GM12878 (cell line): Measurements from ENCODE around the gene SNX8. TPM values are rescaled to one million over a fixed set of nuclear protein-coding genes. Genes with fewer than 3 reads are reported as not detected.

Source experiments
- ATAC-seq: fragments of 200-7000 bp; cut with Tn5 transposase; 3 replicates; pipeline ENCODE4 v1.9.1; 2020; ENCODE audit warnings: mild to moderate bottlenecking, moderate library complexity
- BruUV-seq: library from RNA; stranded (reverse); fragments of 400-500 nt; replicated peaks from 2 replicates; lab custom pipeline; 2021; lab: Mats Ljungman, UMichigan
- CTCF ChIA-PET: fragments of 300-600 bp; sonication (Branson Sonifier 250); formaldehyde crosslinking; extraction: SDS; loops from one replicate; lab custom pipeline; 2021; ENCODE audit warnings: inconsistent platforms; lab: Yijun Ruan, JAX
- POLR2A ChIA-PET: fragments of 350-600 bp; formaldehyde crosslinking; extraction: SDS; loops from one replicate; lab custom pipeline; 2021; ENCODE audit warnings: inconsistent platforms; lab: Charles Lee
- RAD21 ChIA-PET: fragments of 300-600 bp; sonication (Branson Sonifier 250); formaldehyde crosslinking; loops from one replicate; lab custom pipeline; 2023; ENCODE audit warnings: antibody characterized with exemption; ENCODE audit not compliant: unreplicated experiment; lab: Charles Lee
- SMC1A ChIA-PET: fragments of 300-600 bp; sonication (Branson Sonifier 250); formaldehyde crosslinking; loops from one replicate; lab custom pipeline; 2023; ENCODE audit not compliant: unreplicated experiment, uncharacterized antibody; lab: Charles Lee
- DNase-seq: peaks from one replicate; pipeline ENCODE4 v3.0.0-alpha.2; 2011; ENCODE audit warnings: low read depth, low spot score
- FAIRE-seq: peaks from 3 replicates; lab custom pipeline; 2011; peaks lifted over from hg19 to GRCh38; lab: Jason Lieb, UNC
- H2AFZ ChIP-seq: 2 replicates; pipeline ENCODE4 v1.6.0; 2011; ENCODE audit warnings: low read depth, low read length, control low read depth; ENCODE audit not compliant: control insufficient read depth
- H3K27ac ChIP-seq: 2 replicates; pipeline ENCODE4 v1.5.1; 2011; ENCODE audit warnings: control low read depth; ENCODE audit not compliant: control insufficient read depth, insufficient read depth
- H3K27me3 ChIP-seq, 2 experiments: replicated peaks in 1 of 2; 2 replicates each; pipeline versions ENCODE4 v1.6.0 to v1.6.1; 2011; ENCODE audit warnings: low read length in 1 of 2; ENCODE audit not compliant: control insufficient read depth in 2 of 2, insufficient read depth in 2 of 2
- H3K36me3 ChIP-seq, 2 experiments: 2 replicates each; pipeline ENCODE4 v1.5.1; 2011; ENCODE audit warnings: low read length in 1 of 2; ENCODE audit not compliant: control insufficient read depth in 2 of 2, insufficient read depth in 2 of 2
- H3K4me1 ChIP-seq: 2 replicates; pipeline ENCODE4 v1.6.1; 2011; ENCODE audit warnings: mild to moderate bottlenecking, low read length, moderate library complexity, mixed read lengths; ENCODE audit not compliant: control insufficient read depth, insufficient read depth
- H3K4me2 ChIP-seq: 2 replicates; pipeline ENCODE4 v1.6.0; 2011; ENCODE audit warnings: control low read depth; ENCODE audit not compliant: control insufficient read depth, insufficient read depth
- H3K4me3 ChIP-seq: fragments of 200-600 bp; sonication (generic); 2 replicates; pipeline ENCODE4 v1.5.1; 2016
- H3K79me2 ChIP-seq: 2 replicates; pipeline ENCODE4 v1.6.0; 2011; ENCODE audit warnings: low read length; ENCODE audit not compliant: control insufficient read depth, insufficient read depth
- H3K9ac ChIP-seq: 2 replicates; pipeline ENCODE4 v1.8.0; 2011; ENCODE audit warnings: low read length, control low read depth, mixed read lengths; ENCODE audit not compliant: control insufficient read depth, insufficient read depth
- H3K9me3 ChIP-seq: replicated peaks from 3 replicates; pipeline ENCODE4 v1.5.1; 2011; ENCODE audit warnings: mild to moderate bottlenecking, low read length; ENCODE audit not compliant: control insufficient read depth, insufficient read depth
- H4K20me1 ChIP-seq: 2 replicates; pipeline ENCODE4 v1.6.0; 2011; ENCODE audit not compliant: control insufficient read depth, insufficient read depth
- ATF2 ChIP-seq: IDR thresholded peaks from 2 replicates; pipeline ENCODE4 v1.6.1; 2012; ENCODE audit warnings: low read length, inconsistent platforms
- NBN ChIP-seq: fragments of 450-650 bp; IDR thresholded peaks from 2 replicates; pipeline ENCODE4 v1.6.1; 2016
- RUNX3 ChIP-seq: IDR thresholded peaks from 2 replicates; pipeline ENCODE4 v1.6.1; 2012; ENCODE audit warnings: low read length, inconsistent platforms
- WRNIP1 ChIP-seq: IDR thresholded peaks from 2 replicates; pipeline ENCODE4 v1.6.1; 2011; ENCODE audit warnings: low read depth, low read length, improper control_type of control experiment, borderline replicate concordance
- YY1 ChIP-seq: IDR thresholded peaks from 2 replicates; pipeline ENCODE4 v1.6.1; 2011; ENCODE audit warnings: low read depth, mild to moderate bottlenecking, low read length
- ZBED1 ChIP-seq: IDR thresholded peaks from 2 replicates; pipeline ENCODE4 v1.6.1; 2016; ENCODE audit warnings: borderline replicate concordance
- ZNF592 ChIP-seq: fragments of 450-650 bp; IDR thresholded peaks from 2 replicates; pipeline ENCODE4 v1.6.1; 2017; ENCODE audit warnings: mild to moderate bottlenecking, moderate library complexity
- WGBS: methylation state at CpG from one replicate; pipeline ENCODE4 v1.1.6; 2016; ENCODE audit warnings: low lambda C conversion rate; ENCODE audit not compliant: insufficient replicate concordance, insufficient coverage; ENCODE audit errors: missing lambda C conversion rate; 5-methylcytosine and 5-hydroxymethylcytosine counted together
- in situ Hi-C: fragments of 300-500 bp; cut with MboI; formaldehyde crosslinking; loops from 9 replicates; pipeline ENCODE4 v1.14.3; 2018; ENCODE audit warnings: mixed read lengths
- intact Hi-C: fragments of 100-400 bp; cut with micrococcal nuclease; formaldehyde crosslinking; loops from one replicate; pipeline ENCODE4 v1.14.2; 2022; ENCODE audit not compliant: unreplicated experiment
- polyA plus RNA-seq, 11 experiments: library from polyadenylated mRNA; depleted of rRNA in 4 of 11; unstranded in 6 of 11; stranded (reverse) in 5 of 11; fragments of >200 nt; fragmentation: Nextera tagmentation in 4 of 11; fragmentation: Illumina TruSeq in 1 of 11; extraction: Ambion mirVana in 4 of 11; extraction: Trizol in 1 of 11; gene quantifications; 1 replicate in 1 of 11; 2 replicates in 10 of 11; pipeline versions ENCODE4 v1.2.1 to v1.2.3, GENCODE V29; 2011 to 2016; ENCODE audit warnings: inconsistent platforms in 2 of 11, missing spikeins in 2 of 11, low read depth in 1 of 11
- total RNA-seq, 4 experiments: library from RNA; depleted of rRNA in 3 of 4; stranded (reverse); fragments of >200 nt in 3 of 4; fragmentation: Illumina TruSeq in 1 of 4; extraction: Trizol in 1 of 4; gene quantifications; 2 replicates each; pipeline versions ENCODE4 v1.2.1 to v1.2.3, GENCODE V29; 2013 to 2021

The SNX8 gene
- total and polyA plus RNA-seq, 10 of the 15 experiments (the other 5 are each of a cell fraction or from before 2014, with no cell fraction given) = 6.4 to 210 (median 97.6) TPM

DNA sequence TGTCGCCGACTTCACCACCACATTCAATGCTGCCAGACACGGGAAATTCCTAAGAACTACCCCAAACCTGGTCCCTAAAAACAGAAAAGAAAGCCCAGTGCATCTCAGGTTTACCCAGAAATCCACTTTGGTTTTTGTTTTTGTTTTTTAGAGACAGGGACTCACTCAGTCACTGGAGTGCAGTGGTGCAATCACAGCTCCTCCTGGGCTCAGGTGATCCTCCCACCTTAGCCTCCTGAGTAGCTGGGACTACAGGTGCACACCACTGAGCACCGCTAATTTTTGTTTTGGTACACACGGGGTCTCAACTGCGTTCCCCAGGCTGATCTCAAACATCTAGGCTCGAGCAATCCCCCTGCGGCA lies 104.3 kb downstream of the SNX8 start:
- TF ChIP-seq WRNIP1 (no peak), NBN (0 out of 2 replicates have a peak, but pooled peaks have one; percentile 9)
- TF ChIP-seq, all 136 proteins: peak for 1
- Histone ChIP-seq H3K4me2 (no peak overlapping the region; the same call in 1 of the 2 replicates), H3K4me3 (no peak overlapping the region), H3K27ac (peak overlapping the region; percentile 45; the same call in 1 of the 2 replicates), H3K27me3 (no peaks in the 10 kb centered on the region), H3K9me3 (no peaks in the 10 kb centered on the region), H3K79me2 (peaks cover 3% of the 10 kb centered on the region), H3K4me1 (peaks cover 11% of the 10 kb centered on the region), H2AFZ (no peak overlapping the region), H4K20me1 (no peaks in the 10 kb centered on the region), H3K9ac (no peak overlapping the region), H3K36me3 (peaks cover 16 to 38% of the 10 kb centered on the region in 2 experiments)
- 51% methylated on average over 8 of the region's 8 CpGs for WGBS
- CTCF ChIA-PET = interaction anchor here (0.8 to 5.3 kb wide), 17 partner anchors 9 to 705 kb away, joined by 3 to 45 read pairs (median 4); no protein-coding TSS in a partner anchor
- no peak for DNase-seq
- RAD21 ChIA-PET = interaction anchor here (0.6 to 2.5 kb wide), 13 partner anchors 15 to 629 kb away, joined by 3 to 23 read pairs (median 4); partner anchors contain the start of gene EIF3B
- no peak for FAIRE-seq
- ATAC-seq = peak; percentile 58
- SMC1A ChIA-PET = interaction anchor here (0.8 to 2.3 kb wide), 8 partner anchors 15 to 172 kb away, joined by 3 to 10 read pairs (median 4); no protein-coding TSS in a partner anchor
- intact Hi-C loops = loop anchor here (1.0 to 10.0 kb wide), 4 partner anchors 138 to 631 kb away; no protein-coding TSS in a partner anchor
- no TSS peak for BruUV-seq
- POLR2A ChIA-PET = interaction anchor here (0.9 to 1.0 kb wide), 2 partner anchors 28 to 110 kb away, joined by 3 to 5 read pairs; no protein-coding TSS in a partner anchor
- in situ Hi-C loops = loop anchor here (5.0 to 10.0 kb wide), 2 partner anchors 545 to 638 kb away; partner anchors contain the start of gene PSMG3

DNA sequence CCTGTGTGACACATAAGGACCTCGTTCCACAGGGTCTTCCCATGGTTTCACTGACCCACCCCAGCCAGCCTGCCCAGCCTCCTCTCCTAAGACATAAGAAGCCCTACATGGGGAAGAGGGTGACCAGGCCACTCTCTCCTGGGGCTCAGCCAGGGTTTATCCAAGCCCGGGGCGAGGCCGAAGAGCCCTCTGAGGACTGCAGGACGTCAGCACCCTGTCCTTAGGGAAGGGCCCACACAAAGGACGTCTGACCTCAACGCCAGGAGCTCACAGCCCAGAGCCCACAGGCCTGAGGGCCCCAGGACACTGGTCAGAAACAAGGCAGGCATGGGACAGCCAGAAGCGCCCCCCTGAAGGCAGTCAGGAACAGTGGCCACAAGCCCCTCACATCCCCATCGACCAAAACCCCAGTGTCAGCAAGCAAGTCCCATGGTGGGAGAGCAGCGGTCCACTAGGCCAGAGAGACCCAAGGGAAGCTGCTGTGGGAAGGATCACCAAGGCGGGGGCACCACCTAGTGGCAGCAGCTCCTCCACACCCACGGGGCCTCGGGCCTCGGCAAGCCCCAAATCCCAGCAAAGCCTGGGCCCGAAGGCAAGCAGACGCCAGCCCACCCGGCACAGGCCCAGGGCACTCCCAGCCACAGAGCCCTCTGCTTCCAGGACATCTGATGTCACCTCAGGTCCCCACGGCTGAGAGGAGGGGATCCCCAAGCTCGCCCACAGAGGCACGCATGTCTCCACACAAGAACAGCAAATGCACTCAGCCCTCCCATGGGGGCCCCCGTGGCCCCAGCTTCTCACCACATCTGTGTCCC lies 104.9 kb downstream of the SNX8 start:
- ATAC-seq = peak; percentile 94
- peak; percentile 54 for FAIRE-seq
- Histone ChIP-seq H3K4me3 (no peak overlapping the region), H3K27me3 (no peaks in the 10 kb centered on the region), H3K79me2 (peaks cover 3% of the 10 kb centered on the region), H3K4me2 (no peak overlapping the region; the same call in 1 of the 2 replicates), H3K27ac (peak overlapping the region; percentile 45), H3K4me1 (peaks cover 11% of the 10 kb centered on the region), H3K9ac (peak overlapping the region; percentile 13; the same call in 1 of the 2 replicates), H2AFZ (peak overlapping the region; percentile 41; the same call in 1 of the 2 replicates), H4K20me1 (no peaks in the 10 kb centered on the region), H3K9me3 (no peaks in the 10 kb centered on the region), H3K36me3 (peaks cover 16 to 34% of the 10 kb centered on the region in 2 experiments)
- peak; percentile 32 for DNase-seq
- ChIA-PET RAD21 (interaction anchor here (0.6 to 2.5 kb wide), 17 partner anchors 15 to 628 kb away, joined by 3 to 23 read pairs (median 3); partner anchors contain the start of gene EIF3B), CTCF (interaction anchor here (0.5 to 5.3 kb wide), 21 partner anchors 8 to 704 kb away, joined by 3 to 45 read pairs (median 4); no protein-coding TSS in a partner anchor), SMC1A (interaction anchor here (0.7 to 2.3 kb wide), 9 partner anchors 14 to 171 kb away, joined by 3 to 10 read pairs (median 4); no protein-coding TSS in a partner anchor), POLR2A (interaction anchor here (0.8 to 1.0 kb wide), 3 partner anchors 27 to 109 kb away, joined by 3 to 5 read pairs (median 3); no protein-coding TSS in a partner anchor)
- BruUV-seq = no TSS peak
- 28% methylated on average over 21 of the region's 21 CpGs for WGBS
- intact Hi-C loops = loop anchor here (1.0 to 10.0 kb wide), 4 partner anchors 139 to 631 kb away; no protein-coding TSS in a partner anchor
- in situ Hi-C loops = no loop called here
- TF ChIP-seq ZNF592 (peak; percentile 77), RUNX3 (peak; percentile 91), YY1 (peak; percentile 68; the same call in 1 of the 2 replicates), ZBED1 (peak; percentile 99), ATF2 (peak; percentile 61; the same call in 1 of the 2 replicates)
